Sigmoid colon (tissue), 4 donors: ENCODE data around the gene FNDC3A.

ENCODE experiments used
- EP300 ChIP-seq, 4 donors: sonication (generic); formaldehyde crosslinking; IDR thresholded peaks; one replicate each; pipeline ENCODE4 v1.6.1; 2017; ENCODE audit warnings: antibody characterized with exemption in 4 of 4
- POLR2AphosphoS5 ChIP-seq, 4 donors: sonication (generic); formaldehyde crosslinking; IDR thresholded peaks; one replicate each; pipeline ENCODE4 v1.6.1; 2017; ENCODE audit warnings: antibody characterized with exemption in 4 of 4
- TF ChIP-seq, protein P1 (sequence below), 4 experiments: fragments of 450-650 bp in 3 of 4; fragments of 200-600 bp in 1 of 4; IDR thresholded peaks; one replicate each; pipeline ENCODE4 v1.5.1; 2016 to 2019; ENCODE audit warnings: antibody characterized with exemption in 4 of 4, mild to moderate bottlenecking in 3 of 4, moderate library complexity in 2 of 4

DNA sequence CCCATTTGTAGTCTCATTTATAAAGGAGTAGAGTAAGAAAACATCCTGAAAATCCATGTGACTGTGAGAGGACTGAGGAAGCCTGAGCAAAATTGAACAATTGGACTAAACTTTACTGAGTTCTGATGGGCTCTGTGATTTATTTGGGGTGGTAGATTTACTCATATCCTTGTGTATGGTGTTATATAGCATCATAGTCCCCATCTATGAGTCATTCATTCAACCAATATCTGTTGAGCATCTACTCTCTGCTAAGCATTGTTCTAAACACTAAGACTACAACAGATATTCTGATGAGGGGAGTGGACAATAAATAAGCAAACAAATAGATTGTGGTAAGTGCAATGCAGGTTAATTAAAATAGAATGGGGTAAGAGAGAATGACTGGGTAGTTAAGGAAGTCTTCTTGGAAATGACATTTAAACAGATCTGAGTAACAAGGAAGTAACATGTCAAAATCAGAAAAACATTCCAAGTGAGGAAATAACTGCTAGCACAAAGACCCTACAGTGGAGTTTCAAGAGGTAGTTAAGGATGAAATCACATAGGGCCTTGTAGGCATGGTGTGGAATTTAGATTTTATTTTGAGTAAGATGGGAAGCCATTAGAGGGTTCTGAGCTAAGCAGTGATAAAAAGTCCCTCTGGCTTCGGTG, 208.1 kb downstream of the FNDC3A start:
- TF ChIP-seq, protein P1, sequence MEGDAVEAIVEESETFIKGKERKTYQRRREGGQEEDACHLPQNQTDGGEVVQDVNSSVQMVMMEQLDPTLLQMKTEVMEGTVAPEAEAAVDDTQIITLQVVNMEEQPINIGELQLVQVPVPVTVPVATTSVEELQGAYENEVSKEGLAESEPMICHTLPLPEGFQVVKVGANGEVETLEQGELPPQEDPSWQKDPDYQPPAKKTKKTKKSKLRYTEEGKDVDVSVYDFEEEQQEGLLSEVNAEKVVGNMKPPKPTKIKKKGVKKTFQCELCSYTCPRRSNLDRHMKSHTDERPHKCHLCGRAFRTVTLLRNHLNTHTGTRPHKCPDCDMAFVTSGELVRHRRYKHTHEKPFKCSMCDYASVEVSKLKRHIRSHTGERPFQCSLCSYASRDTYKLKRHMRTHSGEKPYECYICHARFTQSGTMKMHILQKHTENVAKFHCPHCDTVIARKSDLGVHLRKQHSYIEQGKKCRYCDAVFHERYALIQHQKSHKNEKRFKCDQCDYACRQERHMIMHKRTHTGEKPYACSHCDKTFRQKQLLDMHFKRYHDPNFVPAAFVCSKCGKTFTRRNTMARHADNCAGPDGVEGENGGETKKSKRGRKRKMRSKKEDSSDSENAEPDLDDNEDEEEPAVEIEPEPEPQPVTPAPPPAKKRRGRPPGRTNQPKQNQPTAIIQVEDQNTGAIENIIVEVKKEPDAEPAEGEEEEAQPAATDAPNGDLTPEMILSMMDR (IDR thresholded peaks at IDR 0.05), result no peak
- TF ChIP-seq EP300 (IDR thresholded peaks at IDR 0.05) (no peak), POLR2AphosphoS5 (IDR thresholded peaks at IDR 0.05) (no peak)
